NCI-H1048 (cell line): ENCODE measurements around the gene DMRT3.
A peak's percentile ranks its signal among the peaks of the same experiment; 100 is the strongest.
"Not testable (repeated sequence)": the region's sequence is repeated elsewhere in the genome, so short reads cannot be mapped to it uniquely, and the experiment has no call there.

Experiments
- DNase-seq: peaks from one replicate; lab custom pipeline; 2025; lab: John Stamatoyannopoulos, UW

The DMRT3 gene

GRCh38 chr9:998299-999110 is 22.1 kb downstream of the DMRT3 start:
- not testable (repeated sequence) for DNase-seq

GRCh38 chr9:1001838-1002237 is 25.4 kb downstream of the DMRT3 start:
- DNase-seq: no peak

DNA sequence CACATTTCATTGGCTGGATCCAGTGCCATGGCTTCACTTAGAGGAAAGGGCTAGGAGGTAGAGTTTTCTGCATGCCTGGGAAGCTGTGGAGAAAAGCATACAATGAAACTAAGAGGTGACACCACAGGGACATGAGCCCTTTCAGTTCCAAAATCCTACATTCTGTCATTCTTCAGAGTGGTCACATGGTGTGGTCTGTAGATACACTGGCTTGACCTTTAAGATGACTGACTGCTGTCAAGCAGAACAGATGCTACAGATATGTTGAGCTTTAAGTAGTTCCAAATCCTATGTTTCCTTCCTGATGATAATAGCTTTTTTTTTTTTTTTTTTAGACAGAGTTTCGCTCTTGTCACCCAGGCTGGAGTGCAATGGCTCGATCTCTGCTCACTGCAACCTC is 26.2 kb downstream of the DMRT3 start:
- no peak for DNase-seq

- no peak for DNase-seq
Measured at GRCh38 chr9:1005043-1005667, 28.7 kb downstream of the DMRT3 start.

- DNase-seq: no peak
Measured at GRCh38 chr9:1007312-1007711, 30.9 kb downstream of the DMRT3 start.

DNA sequence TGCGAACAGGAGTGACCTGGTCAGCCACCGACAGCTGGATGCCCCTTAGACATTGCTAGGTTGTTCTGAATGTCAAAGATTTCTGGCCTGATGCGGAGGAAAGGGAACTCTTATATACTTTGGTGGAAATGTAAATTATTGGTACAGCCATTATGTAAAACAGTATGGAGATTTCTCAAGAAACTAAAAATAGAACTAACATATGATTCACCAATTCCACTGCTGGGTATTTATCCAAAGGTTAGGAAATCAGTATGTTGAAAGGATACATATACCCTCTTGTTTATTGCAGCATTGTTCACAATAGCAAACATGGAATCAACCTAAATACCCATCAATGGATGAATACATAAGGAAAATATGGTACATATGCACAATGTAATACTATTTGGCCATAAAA is 31.8 kb downstream of the DMRT3 start:
- no peak for DNase-seq

DNA sequence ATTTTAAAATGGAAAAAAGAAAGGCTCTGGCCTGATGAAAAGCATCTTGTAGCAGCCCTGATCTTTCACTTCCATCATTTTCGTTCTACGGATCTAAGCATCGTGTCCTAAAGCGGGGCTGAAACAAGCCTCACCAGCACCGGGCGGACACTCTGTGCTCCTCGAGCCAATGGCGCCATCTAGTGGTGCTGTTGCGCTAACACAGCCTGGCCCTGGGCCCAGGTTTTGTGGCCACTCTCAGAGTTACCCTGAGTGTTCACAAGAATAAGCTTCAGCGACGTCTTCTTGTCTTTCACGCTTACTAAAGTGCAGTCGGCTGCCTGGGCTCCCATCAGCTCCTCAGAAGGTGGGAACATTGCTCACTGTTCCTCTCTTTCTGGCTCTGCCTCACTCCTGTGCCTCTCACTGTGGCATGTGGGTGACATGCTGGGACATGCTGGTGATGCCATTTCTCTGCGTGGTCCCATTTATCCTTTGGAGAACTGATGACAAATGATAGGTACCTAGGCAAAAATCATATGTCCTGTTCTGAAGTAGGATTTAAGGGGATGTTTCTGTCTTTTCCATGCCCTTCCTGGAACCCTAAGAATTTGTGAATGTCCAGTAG is 32.7 kb downstream of the DMRT3 start:
- peak; percentile 21 for DNase-seq

- no peak for DNase-seq
Measured at GRCh38 chr9:1013021-1013420, 36.6 kb downstream of the DMRT3 start.

GRCh38 chr9:1014225-1014624 is 37.8 kb downstream of the DMRT3 start:
- no peak for DNase-seq

DNA sequence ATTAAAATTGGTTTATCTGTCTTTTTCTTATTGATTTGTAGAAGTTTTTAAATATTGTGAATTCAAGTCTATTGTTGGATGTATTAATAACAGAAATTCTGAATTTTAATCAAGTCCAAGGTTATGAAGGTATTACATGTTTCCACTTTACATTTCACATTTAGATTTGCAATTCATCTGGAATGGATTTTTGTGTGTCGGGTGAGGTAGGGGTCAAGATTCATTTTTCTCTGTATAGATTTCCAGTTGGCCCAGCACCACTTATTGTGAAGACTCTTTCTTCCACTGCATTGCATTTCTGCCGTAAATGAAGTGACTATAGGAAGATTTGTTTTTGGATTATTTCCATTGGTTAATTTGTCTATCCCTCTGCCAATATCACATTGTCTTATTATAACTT is 38.2 kb downstream of the DMRT3 start:
- DNase-seq: no peak

- DNase-seq: no peak
Measured at GRCh38 chr9:1018121-1018520, 41.7 kb downstream of the DMRT3 start.

DNA sequence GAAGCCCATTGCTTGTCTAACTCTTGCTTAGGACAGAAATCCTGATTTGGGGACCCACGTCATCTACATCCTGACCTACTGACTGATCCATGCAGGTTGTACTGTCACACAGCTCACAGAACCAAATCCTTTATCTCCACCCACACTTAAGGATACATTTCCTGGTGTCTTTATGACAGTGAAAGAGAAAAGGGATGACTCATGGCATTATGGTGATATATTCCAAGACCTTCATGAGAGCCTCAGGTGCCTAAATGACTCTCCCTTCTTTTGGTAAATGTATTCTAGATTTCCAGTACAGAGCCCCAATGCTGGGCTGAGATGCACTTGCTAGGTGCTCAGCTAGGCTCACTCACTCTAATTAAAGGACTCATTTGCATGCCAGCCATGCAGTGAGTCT is 47.7 kb downstream of the DMRT3 start:
- no peak for DNase-seq

DNA sequence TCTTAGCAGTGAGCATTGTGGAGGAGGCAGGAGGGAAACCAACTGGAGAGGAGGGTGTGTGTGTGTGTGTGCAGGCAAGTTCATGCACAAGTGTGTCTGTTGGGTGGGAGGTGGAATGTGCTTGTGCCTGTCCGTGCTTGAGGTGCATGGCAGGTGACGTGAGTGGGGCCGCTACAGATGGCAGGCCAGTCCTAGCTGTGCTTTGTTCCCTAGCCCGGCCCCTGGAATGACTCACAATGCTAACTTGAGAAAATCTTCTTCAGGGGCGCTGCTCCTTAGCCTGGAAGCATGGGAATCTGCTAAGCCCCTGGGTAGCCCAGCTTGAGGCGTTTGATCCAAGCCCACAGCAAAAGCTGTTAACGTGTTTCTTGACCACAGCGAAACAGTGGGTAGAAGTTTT is 48.7 kb downstream of the DMRT3 start:
- DNase-seq: no peak

GRCh38 chr9:1026219-1026618 is 49.8 kb downstream of the DMRT3 start:
- no peak for DNase-seq

- DNase-seq: no peak
Measured at GRCh38 chr9:1028501-1029190, 52.2 kb downstream of the DMRT3 start.

DNA sequence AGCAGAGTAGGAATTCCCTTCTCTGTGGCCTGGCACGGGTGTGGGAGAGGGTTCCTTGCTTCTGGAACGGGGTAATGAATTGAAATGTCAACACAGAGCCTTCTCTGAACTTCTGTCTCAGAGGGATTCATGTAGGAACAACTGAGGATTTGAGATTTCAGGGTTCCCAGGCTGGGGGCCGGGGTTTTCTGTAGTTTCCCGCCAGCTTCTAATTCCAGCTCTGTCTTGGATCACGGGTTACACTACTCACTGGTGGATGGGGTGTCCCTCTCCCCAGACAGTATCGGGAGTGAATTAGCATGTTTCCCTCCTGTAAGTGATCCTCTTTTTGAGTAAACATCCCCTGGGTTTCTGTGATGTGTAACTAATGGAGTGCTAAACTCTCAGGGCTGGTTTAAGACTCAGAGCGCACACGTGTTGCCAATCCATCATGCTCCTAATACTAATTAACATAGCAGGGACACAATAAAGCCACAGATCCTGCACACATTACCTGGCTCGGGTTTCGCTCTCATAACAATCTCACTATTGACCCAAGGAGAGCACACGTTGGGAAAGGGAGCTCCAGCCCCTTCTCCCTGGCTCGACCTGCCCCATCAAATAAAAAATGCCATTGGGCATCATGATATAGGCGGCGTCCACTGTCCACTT is 55.6 kb downstream of the DMRT3 start:
- no peak for DNase-seq

- no peak for DNase-seq
Measured at GRCh38 chr9:1034271-1034670, 57.8 kb downstream of the DMRT3 start.

GRCh38 chr9:1039589-1039988 is 63.1 kb downstream of the DMRT3 start:
- DNase-seq: no peak
